Measurements from ENCODE around the gene OR52J3.
"Not testable (repeated sequence)": the region's sequence is repeated elsewhere in the genome, so short reads cannot be mapped to it uniquely, and the experiment has no call there.

Gene OR52J3

DNA sequence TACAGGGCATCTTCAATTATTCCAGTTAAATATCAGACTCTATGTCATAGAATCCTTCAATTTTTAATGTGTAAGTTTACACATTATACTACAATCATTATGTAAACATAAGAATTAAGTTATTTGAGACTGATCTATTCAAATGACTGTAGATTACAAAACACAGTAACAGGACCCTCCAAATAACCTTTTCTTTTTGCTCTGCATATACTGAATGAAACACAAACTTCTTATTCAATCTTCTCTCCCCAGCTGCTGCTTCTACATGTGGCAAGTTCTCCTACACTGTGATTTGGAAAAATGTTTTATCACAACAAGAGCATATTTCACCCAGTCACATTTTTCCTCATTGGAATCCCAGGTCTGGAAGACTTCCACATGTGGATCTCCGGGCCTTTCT lies at the start of gene OR52J3:
Gene OR52J3, plus strand, starts transcription at position 301 of the 400 bp plus-strand sequence. Its CDS starts 0 bp downstream, at position 301.
- DNase-seq: no peak

DNA sequence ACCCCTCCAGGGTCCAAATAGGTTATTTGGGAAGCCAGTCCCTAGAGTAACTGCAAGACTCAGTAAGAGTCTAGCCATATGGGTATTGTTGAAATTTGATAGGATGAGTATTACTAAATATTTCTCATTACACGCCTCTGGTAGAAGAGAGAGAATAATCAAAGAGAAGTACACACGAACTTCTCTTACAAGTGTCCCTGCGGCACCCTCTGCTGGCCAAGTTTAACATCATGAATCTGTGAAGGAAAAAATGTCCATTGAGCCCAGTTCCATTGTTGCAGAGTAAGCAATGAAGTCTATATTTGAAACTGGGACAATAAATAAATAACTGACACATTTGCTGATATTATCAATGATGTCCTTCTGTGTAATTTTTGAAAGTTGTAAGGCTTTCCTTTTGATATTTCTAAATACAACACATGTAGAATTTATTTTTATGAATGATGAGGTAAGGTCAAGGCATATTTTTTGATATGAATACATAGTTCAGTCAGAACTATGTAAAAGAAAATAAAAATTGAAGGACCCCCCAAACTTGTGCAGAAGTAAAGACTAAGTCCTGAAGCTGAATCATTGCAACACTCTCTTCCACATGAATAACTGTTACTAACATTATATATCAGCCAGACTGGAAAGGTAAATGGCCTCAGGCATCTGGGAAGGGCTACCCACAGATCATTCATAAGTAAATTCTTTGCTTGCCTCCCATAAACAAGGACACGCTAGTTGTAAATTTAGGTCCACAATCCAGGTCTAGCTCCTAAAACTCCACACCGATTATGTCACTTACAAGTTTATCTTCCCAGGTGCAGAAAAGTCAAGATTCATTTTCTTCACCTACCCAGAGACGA lies 41.7 kb upstream of the OR52J3 start:
- peak; percentile 7 for DNase-seq

DNA sequence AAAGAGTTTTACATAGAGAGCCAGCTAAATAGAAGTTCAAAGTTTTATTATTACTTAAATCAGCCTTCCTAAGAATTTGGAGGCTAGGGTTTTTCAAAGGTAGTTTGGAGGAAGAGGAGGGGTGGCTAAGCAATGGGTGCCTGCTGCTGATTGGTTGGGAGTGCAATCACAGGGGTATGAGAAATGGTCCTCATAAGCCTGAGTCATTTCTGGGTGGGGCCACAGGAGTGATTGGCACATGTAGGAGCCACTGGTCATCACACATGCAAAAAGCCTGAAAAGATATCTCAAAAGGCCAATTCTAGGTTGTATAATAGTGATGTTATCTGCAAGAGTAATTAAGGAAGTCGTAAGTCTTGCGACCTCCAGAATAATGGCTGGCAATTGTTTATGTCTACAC lies 38.8 kb upstream of the OR52J3 start:
- DNase-seq: no peak

DNA sequence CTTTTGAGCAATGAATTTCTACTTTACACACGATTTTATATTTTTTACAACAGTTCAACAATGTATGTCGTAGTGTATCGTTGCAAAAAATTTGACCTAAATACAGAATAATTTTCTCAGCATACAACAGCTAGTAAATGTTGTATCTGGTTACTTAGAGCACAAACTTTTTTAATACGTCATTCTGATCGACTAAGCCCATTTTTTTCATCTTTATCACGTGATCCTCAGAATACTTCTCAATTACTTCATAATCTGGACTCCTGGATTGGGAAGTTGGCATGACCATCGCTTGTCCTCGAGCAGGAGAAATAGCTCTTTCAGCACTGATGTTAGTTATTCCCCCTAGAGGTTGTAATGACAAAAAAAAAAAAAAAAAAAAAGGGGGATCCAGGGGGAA lies 35.1 kb upstream of the OR52J3 start:
- DNase-seq: no peak

DNA sequence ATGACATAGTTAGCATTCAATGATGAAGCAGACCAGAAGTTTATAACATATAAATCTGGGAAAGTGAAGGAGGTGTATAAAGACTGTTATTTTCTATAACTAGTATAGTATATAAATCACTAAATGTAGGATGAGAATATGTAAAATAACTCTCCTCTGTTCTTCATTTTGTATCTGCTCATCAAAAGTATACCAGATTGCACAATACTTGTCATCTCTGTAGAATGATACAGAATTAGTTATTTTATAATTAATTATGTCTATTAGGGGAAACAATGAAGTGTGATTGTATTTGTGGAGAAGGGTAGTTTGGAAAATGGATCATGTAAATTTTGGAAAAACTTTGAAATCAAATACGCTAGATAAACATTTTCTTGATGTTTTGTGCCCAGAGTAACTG lies 33.3 kb upstream of the OR52J3 start:
- no peak for DNase-seq

DNA sequence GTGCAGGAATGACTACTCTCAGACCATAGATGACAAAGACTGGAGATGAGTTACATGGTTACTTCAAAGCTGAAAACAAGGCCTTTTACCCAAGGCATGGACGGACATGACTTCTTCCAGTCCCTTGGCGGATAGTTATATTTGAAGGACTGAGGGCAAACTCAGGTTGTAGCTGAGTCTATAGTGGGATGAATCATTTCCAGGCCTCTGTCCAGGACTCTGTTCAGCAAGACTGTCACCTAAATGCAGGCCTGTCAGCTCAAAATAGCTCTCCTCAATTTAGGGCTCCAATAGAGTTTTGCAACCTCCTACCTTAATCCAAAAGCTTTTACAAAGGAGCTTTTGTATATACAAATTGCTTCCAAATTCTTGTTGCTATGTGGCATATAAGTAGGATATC lies 24.3 kb upstream of the OR52J3 start:
- DNase-seq: no peak

DNA sequence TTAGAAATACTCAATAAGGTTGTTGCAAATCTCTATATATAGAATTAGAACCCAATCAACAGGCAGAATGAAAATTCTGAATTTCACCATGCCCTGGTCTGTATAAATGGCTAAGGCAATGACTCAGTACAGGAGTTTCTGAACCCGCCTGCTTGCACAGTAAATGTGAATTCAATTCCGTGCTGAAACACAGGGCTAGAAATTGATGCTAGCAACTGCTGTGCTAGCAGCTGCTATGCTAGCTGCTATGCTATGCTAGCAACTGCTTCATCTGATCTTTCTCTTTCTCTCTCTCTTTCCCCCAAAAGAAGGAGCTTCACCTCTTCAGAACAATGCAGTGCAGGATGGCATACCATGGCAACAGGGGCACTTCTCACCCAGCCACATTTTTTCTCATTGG lies 9.7 kb upstream of the OR52J3 start:
- DNase-seq: no peak

DNA sequence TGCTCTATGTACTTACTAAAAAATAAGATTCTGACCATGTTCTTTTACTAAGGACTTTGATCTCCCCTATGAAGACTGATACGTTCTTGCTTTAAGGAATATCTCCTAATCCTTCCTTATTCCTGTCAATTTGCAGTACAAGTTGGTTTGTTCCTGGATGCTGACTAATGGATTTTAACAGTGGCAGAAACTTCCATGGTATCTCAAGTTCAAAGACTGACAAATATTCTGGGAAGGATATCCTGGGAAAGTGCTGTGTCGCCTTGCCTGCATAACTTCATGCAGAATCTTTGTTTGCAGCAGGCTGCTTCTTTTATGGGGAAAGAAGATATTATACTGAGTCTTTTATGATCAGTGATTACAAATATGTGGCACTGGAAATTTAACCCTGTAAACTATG lies 8.4 kb upstream of the OR52J3 start:
- no peak for DNase-seq

DNA sequence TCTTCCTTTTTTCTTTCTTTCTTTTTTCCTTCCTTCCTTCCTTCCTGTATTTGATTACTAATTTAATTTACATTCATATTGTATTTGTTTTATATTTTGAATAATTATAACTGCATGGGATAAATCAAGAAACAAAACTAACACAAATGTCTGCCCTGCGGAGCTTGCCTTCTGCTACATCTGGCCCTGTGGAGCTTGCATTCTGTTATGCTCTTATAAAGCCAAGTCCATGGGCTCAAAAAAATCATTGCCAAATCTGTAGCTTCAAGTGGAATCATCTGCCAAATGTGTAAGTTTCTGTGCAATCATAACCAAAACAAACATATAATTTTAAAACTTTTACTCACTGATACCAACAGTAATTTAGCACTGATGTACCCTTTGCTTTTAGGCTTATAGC lies 8.0 kb upstream of the OR52J3 start:
- no peak for DNase-seq

DNA sequence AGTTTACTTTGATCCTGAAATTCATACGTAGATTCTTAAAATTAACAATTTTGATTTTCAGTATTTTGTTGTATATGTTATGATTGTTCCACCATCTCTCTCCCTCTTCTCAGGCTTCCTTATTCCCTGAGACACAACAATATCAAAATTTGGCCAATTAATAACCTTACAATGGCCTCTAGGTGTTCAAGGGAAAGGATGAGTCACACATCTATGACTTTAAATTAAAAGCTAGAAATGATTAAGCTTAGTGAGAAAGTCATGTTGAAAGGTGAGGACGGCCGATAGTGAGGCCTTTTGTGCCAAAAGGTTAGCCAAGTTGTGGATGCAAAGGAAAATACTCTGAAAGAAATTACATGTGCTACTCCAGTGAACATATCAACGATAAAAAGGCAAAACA lies 5.5 kb upstream of the OR52J3 start:
- no peak for DNase-seq

DNA sequence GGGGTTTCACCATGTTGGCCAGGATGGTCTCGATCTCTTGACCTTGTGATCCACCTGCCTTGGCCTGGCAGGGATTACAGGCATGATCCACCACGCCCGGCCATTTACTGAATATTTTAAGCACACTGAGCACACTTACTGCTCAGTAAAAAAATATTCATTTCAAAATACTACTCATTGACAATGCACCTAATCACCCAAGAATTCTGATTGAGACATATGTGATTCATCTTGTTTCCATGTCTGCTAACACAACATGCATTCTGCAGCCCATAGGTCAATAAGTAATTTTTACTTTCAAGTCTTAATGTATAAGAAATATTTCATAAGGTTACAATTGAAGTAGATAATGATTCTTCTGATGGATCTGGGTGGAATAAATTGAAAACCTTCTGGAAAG lies 4.2 kb upstream of the OR52J3 start:
- no peak for DNase-seq

DNA sequence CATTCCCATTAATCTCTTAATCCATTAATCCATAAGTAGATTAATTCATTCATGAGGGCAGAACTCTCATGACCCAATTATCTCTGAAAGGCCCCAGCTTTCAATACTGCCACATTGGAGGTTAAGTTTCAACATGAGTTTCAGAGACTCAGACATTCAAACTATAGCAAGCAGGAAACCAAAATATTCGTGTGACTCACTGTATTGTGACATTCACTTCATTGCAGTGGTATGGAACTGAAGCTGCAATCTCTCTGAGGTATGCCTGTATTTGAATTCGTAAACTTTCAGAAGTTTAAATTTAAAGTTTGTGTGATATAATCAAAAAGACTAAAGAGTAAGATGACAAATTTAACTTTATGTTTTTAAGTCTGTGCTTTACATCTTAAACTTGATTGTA lies 2.9 kb upstream of the OR52J3 start:
- DNase-seq: no peak

DNA sequence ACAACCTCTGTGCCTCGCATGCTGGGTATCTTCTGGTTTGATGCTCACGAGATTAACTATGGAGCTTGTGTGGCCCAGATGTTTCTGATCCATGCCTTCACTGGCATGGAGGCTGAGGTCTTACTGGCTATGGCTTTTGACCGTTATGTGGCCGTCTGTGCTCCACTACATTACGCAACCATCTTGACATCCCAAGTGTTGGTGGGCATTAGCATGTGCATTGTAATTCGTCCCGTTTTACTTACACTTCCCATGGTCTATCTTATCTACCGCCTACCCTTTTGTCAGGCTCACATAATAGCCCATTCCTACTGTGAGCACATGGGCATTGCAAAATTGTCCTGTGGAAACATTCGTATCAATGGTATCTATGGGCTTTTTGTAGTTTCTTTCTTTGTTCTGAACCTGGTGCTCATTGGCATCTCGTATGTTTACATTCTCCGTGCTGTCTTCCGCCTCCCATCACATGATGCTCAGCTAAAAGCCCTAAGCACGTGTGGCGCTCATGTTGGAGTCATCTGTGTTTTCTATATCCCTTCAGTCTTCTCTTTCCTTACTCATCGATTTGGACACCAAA lies 516 bp downstream of the OR52J3 start:
- DNase-seq: no peak

DNA sequence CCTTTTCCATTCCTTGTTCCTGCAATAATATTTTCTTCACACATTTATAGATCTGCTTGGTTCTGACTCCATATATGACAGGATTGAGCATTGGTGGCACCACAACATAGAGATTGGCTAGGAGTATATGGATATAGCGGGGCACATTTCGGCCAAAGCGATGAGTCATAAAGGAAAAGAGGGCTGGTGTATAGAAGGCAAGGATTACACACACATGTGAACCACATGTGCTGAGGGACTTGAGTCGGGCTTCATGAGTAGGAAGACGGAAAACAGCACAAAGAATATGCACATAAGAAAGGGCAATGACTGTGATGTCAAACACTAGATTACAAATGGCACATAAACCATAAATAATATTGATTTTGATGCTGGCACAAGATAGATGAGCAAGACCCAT lies 12.4 kb downstream of the OR52J3 start:
- DNase-seq: not testable (repeated sequence)

DNA sequence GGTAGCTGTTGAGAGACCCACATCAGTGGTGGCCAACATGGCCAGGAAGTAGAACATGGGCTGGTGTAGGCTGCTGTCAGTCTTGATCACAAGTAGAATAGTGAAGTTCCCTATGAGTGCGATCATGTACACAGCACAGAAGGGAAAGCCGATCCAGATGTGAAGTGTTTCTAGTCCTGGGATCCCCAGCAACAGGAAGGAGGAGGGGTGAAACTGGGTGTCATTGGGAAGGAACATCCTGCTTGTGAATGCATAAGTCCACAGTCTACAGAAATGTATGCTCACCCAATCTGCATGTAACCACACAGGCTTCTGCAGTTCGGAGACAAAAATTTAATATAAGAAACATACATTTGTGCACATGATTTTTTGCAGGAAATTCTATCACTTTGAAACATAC lies 13.1 kb downstream of the OR52J3 start, which contains the start of gene OR52E2:
Gene OR52E2, minus strand, starts transcription at position 237 of the 400 bp plus-strand sequence. Its CDS starts 0 bp downstream, at position 237.
- DNase-seq: no peak

DNA sequence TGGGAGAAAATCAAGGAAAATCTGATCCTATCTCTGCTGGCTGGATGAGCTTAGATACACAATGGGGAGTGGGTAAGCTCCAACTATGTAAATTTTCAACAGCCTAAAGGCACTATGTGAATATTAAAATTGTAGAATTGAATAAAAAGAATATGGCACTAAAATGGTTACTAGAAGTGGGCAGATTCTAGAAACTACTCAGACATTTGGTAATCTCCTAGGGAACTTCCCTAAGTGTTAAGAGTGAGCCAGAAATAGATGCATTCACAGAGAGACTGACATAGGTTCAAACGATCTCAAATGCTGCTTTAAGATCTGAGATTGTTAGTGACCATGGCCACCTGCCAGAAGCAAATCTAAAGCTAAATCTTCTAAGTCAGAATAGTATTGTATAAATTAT lies 18.7 kb downstream of the OR52J3 start:
- no peak for DNase-seq

DNA sequence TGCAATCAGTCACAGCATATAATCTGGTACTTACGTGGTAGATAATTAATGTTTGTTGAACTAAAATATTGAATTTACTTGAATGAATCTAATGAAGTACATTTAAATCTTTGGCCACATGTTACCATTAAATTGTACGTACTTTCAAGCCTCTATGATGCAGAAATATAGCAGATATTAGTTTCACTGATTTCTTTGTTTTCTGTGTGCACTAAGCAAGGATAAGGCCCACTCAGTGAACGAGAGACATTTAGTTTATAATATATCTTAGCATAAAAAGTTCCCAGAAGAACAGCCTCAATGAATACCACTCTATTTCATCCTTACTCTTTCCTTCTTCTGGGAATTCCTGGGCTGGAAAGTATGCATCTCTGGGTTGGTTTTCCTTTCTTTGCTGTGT lies 22.9 kb downstream of the OR52J3 start, which contains the start of gene OR52E1:
Gene OR52E1, plus strand, starts transcription at position 301 of the 400 bp plus-strand sequence.
- DNase-seq: no peak

DNA sequence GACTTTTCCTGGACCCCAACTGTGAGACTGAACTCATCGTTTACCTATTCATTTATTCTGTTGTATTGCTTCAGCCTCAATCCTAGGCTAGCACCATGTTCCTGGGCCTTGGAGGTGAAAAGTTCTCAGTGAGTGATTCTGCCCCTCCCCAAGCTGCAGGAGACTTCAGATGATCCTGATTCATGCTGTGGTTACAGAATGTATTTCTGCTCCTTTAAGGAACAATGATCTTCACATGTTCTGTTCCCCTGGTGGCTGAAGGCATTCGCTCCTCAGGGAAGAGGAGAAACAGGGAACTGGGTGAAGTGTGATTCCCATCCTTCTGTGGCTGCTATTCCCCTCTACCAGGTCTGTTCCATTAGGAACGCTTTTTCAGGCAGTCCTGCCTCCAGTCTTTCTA lies 25.5 kb downstream of the OR52J3 start:
- no peak for DNase-seq

DNA sequence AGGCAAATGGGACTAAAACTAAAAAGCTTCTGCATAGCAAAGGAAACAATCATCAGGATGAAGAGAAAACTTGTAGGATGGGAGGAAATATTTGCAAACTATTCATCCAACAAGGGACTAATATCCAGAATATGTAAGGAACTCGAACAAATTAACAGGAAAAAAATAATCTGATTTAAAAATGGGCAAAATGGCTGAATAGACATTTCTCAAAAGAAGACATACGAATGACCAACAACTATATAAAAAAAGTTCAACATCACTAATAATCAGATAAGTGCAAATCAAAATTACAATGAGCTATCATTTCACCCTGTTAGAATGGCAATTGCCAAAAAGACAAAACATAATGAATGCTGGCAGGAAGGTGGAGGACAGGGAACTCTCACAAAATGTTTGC lies 35.1 kb downstream of the OR52J3 start:
- no peak for DNase-seq

DNA sequence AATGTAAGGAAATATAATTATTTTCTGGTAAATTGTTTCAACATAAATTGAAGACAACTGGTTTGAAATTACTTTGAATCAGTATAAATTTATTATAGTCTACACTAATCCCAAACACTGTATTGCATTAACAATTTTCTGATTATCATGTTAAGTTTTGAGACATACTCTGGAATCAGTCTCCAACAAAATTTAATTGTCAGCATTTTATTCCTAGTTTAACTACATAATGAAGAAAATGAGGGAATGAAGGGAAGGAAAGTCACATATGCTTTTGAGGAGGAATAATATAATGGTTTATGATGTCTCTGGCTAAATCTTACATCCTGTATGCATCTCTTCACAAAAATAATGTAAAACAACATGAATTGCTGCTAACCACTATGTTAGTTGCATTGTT lies 37.3 kb downstream of the OR52J3 start:
- DNase-seq: no peak

DNA sequence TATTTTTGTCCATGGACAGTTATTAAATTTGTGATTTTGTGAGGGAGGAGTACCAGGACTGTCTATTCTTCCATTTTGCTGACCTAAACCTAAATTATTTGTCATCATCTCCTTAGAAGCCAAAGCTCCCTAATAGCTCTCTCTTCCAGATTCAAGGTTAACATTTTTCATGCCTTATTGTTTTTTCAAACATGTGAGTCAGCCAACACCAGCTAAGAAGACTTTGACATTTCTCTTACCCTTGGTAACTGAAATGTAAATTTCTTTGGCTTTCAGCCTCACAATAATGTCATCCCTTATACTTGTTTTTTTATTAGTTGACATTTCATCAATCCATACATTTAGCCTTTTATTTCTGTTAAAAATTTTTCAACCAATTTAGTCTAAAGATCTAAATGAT lies 42.2 kb downstream of the OR52J3 start:
- DNase-seq: no peak

DNA sequence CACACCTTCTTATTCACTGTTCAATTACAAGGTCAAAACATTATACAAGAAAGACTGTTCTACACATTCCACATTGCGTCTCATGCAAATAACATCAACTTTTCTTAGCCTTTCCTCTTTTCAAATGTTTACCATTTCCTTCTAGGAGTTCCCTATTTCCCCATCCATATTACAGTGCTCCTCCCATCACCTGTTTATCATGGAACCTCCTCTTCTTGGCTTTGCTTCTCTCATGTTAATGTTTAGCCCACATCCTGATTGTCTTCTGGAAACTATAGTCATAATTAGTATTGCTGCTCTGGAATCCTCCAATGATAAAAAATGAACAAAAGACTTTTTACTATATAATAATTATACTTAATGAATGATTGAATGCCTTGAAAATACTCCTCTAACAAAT lies 44.3 kb downstream of the OR52J3 start:
- DNase-seq: no peak

DNA sequence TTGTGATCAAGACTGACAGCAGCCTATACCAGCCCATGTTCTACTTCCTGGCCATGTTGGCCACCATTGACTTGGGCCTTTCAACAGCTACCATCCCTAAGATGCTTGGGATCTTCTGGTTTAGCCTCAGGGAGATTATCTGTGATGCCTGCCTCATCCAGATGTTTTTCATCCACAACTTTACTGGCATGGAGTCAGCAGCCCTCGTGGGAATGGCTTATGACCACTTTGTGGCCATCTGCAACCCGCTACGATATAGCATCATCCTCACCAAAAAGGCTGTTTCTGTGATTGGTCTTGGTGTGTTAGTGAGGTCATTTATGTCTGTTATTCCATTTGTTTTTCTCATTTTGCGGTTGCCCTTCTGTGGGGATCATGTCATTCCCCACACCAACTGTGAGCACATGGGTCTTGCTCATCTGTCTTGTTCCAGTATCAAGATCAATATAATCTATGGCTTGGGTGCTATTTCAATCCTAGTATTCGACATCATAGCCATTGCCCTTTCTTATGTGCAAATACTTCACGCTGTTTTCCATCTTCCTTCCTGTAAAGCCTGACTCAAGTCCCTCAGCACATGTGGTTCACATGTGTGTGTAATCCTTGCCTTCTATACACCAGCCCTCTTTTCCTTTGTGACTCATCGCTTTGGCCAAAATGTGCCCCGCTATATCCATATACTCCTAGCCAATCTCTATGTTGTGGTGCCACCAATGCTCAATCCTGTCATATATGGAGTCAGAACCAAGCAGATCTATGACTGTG lies 46.7 kb downstream of the OR52J3 start:
- no peak for DNase-seq

DNA sequence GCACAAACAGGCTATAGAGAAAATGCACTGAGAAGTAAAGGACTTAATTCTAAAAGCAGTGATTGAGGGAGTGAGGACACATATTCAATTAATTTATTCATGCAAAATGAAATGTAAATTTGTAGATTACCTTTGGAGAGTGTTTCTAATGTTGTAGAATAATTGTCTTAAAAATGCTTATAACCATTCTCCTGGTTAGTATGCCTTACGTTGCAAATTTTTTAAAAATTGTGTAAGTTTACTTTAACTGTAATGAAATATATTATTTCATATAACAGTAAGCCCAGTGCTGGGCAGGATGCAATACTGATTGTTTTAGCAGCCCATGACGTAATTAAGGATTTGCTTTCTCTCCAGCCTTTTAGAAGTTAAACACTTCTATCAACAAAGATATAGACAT lies 49.7 kb downstream of the OR52J3 start:
- no peak for DNase-seq
